CD4-positive, alpha-beta T cell treated with Interleukin-4 for 1 hour (primary cell): ENCODE measurements around the gene IL31RA.
A peak's percentile ranks its signal among the peaks of the same experiment; 100 is the strongest.

Experiments used
- DNase-seq, 2 donors: peaks; one replicate each; pipeline ENCODE4 v3.0.0-alpha.2; 2020 to 2022

The IL31RA gene

GRCh38 chr5:55860709-55861108 is 9.6 kb downstream of the IL31RA start:
- no peak for DNase-seq

- no peak for DNase-seq
These were observed 13.7 kb downstream of the IL31RA start for GRCh38 chr5:55864606-55865541.

GRCh38 chr5:55865831-55866230 is 14.7 kb downstream of the IL31RA start:
- no peak for DNase-seq

- DNase-seq: no peak
These were observed 15.3 kb downstream of the IL31RA start for GRCh38 chr5:55866485-55866884.

- no peak for DNase-seq
These were observed 15.8 kb downstream of the IL31RA start for GRCh38 chr5:55866934-55867333.

GRCh38 chr5:55868846-55869245 is 17.7 kb downstream of the IL31RA start:
- peak in 1 of 2 donors; percentile 41 for DNase-seq

GRCh38 chr5:55869847-55870246 is 18.7 kb downstream of the IL31RA start:
- DNase-seq: no peak

- DNase-seq: no peak
These were observed 22.1 kb downstream of the IL31RA start for GRCh38 chr5:55873234-55873633.

GRCh38 chr5:55877655-55878054 is 26.5 kb downstream of the IL31RA start:
- no peak for DNase-seq

GRCh38 chr5:55880453-55880852 is 29.3 kb downstream of the IL31RA start:
- no peak for DNase-seq

GRCh38 chr5:55885359-55885758 is 34.2 kb downstream of the IL31RA start:
- DNase-seq: no peak

GRCh38 chr5:55888205-55888604 is 37.0 kb downstream of the IL31RA start:
- DNase-seq: no peak

GRCh38 chr5:55892479-55892878 is 41.3 kb downstream of the IL31RA start:
- no peak for DNase-seq

- no peak for DNase-seq
These were observed 43.0 kb downstream of the IL31RA start for GRCh38 chr5:55894135-55894534.

GRCh38 chr5:55895346-55895745 is 44.2 kb downstream of the IL31RA start:
- no peak for DNase-seq

GRCh38 chr5:55896238-55896637 is 45.1 kb downstream of the IL31RA start:
- DNase-seq: no peak

GRCh38 chr5:55896663-55897062 is 45.5 kb downstream of the IL31RA start:
- no peak for DNase-seq

GRCh38 chr5:55897206-55897894 is 46.2 kb downstream of the IL31RA start:
- DNase-seq: no peak

GRCh38 chr5:55897905-55898304 is 46.7 kb downstream of the IL31RA start:
- DNase-seq: no peak

- no peak for DNase-seq
These were observed 48.2 kb downstream of the IL31RA start for GRCh38 chr5:55899344-55899743.

- no peak for DNase-seq
These were observed 48.9 kb downstream of the IL31RA start for GRCh38 chr5:55900068-55900467.

- DNase-seq: no peak
These were observed 49.6 kb downstream of the IL31RA start for GRCh38 chr5:55900776-55901175.

GRCh38 chr5:55902696-55903095 is 51.5 kb downstream of the IL31RA start:
- DNase-seq: no peak

- DNase-seq: peak; percentile 67 to 81
These were observed 52.1 kb downstream of the IL31RA start for GRCh38 chr5:55903121-55903701.
